Activated naive CD8-positive, alpha-beta T cell treated with anti-CD3 and anti-CD28 coated beads for 36 hours (primary cell): ENCODE results near the gene GRHL3. TPM values are rescaled to one million over a fixed set of nuclear protein-coding genes. Genes with fewer than 3 reads are reported as not detected.

Experiments used
- DNase-seq: peaks from one replicate; pipeline ENCODE4 v3.0.0; 2021
- H3K27ac Mint-ChIP-seq: one replicate; pipeline ENCODE4 v1.8.0; 2022; ENCODE audit warnings: mild to moderate bottlenecking, moderate library complexity, mixed read lengths
- H3K27me3 Mint-ChIP-seq: one replicate; pipeline ENCODE4 v1.8.0; 2022; ENCODE audit warnings: mild to moderate bottlenecking, mixed read lengths
- H3K36me3 Mint-ChIP-seq: one replicate; pipeline ENCODE4 v1.8.0; 2021; ENCODE audit warnings: mild to moderate bottlenecking, mixed read lengths
- H3K4me1 Mint-ChIP-seq: one replicate; pipeline ENCODE4 v1.8.0; 2021; ENCODE audit warnings: mixed read lengths
- H3K4me3 Mint-ChIP-seq: one replicate; pipeline ENCODE4 v1.8.0; 2022; ENCODE audit warnings: mild to moderate bottlenecking, moderate library complexity, mixed read lengths
- H3K9me3 Mint-ChIP-seq: one replicate; pipeline ENCODE4 v1.8.0; 2022; ENCODE audit warnings: mixed read lengths
- total RNA-seq, 2 experiments: library from RNA; stranded (reverse); gene quantifications; one replicate each; pipeline ENCODE4 v1.2.3, GENCODE V29; 2021

Gene GRHL3
- total RNA-seq, 2 experiments from 2014 or later, result not detected

DNA sequence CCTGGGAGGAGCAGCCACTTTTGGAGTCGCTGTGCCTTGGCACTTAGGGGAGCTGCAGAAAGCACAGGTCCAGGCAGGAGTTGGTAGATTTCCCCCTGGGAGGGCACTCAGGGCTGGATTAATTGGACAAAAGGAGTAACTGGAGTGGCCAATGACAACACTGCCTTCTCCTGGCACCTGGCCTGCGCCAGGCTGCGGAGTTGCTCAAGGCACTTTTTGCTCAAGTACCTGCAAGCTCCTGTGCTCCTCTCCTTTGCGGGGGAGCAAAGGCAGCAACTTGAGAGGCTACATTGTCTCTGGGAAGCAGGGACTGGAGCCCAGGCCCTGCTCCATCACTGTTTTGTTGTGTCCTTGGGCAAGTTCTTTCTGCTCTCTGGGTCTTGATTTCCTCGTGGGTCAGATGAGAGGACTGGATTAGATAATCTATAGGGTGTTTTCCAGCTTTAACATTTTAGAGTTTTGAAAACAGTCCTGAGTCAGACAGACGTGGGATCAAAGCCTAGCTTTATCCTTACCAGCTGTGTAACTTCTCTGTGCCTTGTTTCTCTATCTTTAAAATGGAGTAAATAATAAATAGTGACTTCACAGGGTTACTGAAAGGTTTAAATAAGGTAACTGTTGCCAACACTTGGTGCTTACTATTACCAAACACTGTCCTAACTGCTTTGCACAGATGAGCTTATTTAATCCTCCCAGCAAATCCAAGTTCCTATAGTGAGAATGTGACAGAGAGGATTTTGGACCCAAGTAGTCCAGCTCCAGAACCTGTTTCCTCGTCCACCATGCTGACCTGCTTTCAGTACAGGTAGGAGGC, 18.0 kb upstream of the GRHL3 start:
- H3K4me1 Mint-ChIP-seq, result no peaks in the 10 kb centered on the region
- no peaks in the 10 kb centered on the region for H3K9me3 Mint-ChIP-seq
- DNase-seq, result no peak
- no peaks in the 10 kb centered on the region for H3K36me3 Mint-ChIP-seq
- H3K27ac Mint-ChIP-seq, result no peak overlapping the region
- no peak overlapping the region for H3K4me3 Mint-ChIP-seq
- H3K27me3 Mint-ChIP-seq, result peaks cover 42% of the 10 kb centered on the region

DNA sequence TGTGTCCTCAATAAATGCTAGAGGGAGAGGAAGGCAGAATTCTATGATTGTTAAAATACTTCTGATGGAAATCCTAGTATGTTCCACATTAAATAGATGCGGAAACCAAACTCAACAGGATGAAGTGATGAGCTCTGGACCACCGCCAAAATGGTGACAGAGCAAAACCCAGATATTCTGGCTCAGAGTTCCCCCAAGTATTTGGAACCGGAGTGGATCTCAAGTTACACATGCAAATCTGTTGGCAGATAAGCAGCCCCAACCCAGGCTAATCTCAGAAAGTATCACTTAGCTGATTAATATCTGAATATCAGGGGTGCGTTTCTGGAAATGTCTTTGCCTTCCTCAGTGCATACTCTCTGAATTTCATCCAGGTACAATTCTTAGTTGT, 17.4 kb upstream of the GRHL3 start:
- no peak overlapping the region for H3K27ac Mint-ChIP-seq
- no peak overlapping the region for H3K4me3 Mint-ChIP-seq
- H3K4me1 Mint-ChIP-seq, result no peaks in the 10 kb centered on the region
- H3K27me3 Mint-ChIP-seq, result peaks cover 48% of the 10 kb centered on the region
- no peaks in the 10 kb centered on the region for H3K36me3 Mint-ChIP-seq
- no peak for DNase-seq
- H3K9me3 Mint-ChIP-seq, result no peaks in the 10 kb centered on the region

DNA sequence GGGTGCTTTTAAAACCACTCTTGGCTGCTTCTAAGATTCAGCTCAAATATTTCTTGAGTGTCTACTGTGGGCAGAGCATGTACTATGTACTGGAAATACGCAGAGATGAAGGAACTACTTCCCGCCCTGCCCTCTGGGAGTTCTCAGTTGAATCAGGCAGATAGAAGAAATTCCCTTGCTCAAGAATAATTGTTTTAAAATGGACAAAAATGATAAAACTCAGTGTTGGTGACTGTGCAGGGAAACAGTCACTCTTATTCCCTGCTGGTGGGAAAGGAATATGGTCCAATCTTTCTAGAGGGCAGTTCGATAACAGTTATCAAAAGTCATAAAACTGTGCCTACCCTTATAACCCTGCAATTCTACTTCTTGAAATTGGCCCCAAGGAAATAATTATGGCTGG, 16.9 kb upstream of the GRHL3 start:
- Mint-ChIP-seq H3K27ac (no peak overlapping the region), H3K4me3 (no peak overlapping the region), H3K27me3 (peaks cover 52% of the 10 kb centered on the region), H3K4me1 (no peaks in the 10 kb centered on the region), H3K36me3 (no peaks in the 10 kb centered on the region), H3K9me3 (no peaks in the 10 kb centered on the region)
- DNase-seq, result no peak

DNA sequence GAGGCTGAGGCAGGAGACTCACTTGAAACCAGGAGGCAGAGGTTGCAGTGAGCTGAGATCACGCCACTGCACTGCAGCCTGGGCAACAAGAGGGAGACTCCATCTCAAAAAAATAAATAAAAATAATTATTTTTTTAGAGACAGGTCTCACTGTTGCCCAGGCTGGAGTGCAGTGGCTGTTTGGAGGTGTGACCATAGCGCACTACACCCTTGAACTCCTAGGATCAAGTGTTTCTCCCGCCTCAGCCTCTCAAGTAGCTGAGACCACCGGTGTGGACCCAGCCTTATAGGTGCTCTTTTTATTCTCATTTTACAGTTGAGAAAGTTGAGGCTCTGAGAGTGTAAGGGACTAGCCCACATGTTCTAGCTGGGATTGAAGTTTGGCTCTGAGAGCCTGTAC, 15.6 kb upstream of the GRHL3 start:
- no peaks in the 10 kb centered on the region for H3K9me3 Mint-ChIP-seq
- H3K27ac Mint-ChIP-seq, result no peak overlapping the region
- H3K4me3 Mint-ChIP-seq, result no peak overlapping the region
- no peaks in the 10 kb centered on the region for H3K36me3 Mint-ChIP-seq
- DNase-seq, result no peak
- no peaks in the 10 kb centered on the region for H3K4me1 Mint-ChIP-seq
- H3K27me3 Mint-ChIP-seq, result peaks cover 46% of the 10 kb centered on the region

DNA sequence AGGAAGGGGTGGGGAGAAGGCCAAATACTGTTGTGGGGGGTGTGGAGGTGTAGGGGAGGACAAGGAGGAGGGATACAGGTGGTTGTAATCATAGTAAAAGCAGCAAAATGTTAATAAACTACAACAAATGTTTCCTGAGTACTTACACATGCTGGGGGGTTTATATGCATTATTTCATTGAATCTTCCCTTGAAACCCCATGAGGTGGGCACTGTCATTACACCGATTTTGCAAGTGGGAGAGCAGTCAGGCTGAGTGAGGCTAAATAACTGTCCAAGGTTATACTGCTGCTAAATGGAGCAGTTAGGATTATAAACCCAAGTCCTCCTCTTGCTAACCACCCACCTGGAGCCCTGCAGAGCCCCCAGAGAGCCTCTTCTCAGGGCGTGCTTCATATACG, 14.4 kb upstream of the GRHL3 start:
- peaks cover 41% of the 10 kb centered on the region for H3K27me3 Mint-ChIP-seq
- no peaks in the 10 kb centered on the region for H3K36me3 Mint-ChIP-seq
- no peaks in the 10 kb centered on the region for H3K4me1 Mint-ChIP-seq
- H3K4me3 Mint-ChIP-seq, result no peak overlapping the region
- no peak overlapping the region for H3K27ac Mint-ChIP-seq
- no peak for DNase-seq
- H3K9me3 Mint-ChIP-seq, result no peaks in the 10 kb centered on the region

DNA sequence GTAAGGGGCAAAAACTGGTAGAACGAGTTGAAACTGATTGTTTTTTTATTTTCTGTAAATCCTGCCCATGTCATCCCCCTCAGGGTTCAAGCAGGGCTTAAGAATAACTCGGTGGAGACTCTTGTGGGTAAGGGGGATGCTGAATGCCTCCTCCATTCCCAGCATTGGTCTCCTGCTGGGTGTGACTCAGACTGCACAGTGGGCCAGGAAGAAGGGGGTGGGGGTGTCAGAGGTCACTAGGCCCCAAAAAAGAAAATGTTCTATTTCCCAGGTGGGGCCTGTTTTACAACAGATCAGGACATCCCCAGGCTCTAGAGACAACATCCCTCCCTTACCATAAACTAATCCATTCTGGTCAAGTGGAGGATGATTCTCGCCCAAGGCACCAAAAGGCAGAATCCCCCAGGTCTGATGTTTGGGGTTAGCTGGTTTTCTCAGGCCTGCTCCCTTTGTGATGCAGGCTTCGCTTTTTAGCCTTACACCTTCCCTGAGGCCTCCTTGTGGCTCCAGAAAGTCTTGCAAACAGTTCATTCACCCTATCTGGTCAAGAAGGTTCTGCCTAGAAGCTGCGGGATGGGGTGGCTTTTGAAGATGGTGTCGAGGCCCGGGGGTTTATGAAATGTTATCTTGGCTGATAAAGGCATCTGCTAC, 10.7 kb upstream of the GRHL3 start:
- DNase-seq, result no peak
- Mint-ChIP-seq H3K4me3 (no peak overlapping the region), H3K27ac (no peak overlapping the region), H3K4me1 (peaks cover 2% of the 10 kb centered on the region), H3K27me3 (peaks cover 33% of the 10 kb centered on the region), H3K36me3 (no peaks in the 10 kb centered on the region), H3K9me3 (no peaks in the 10 kb centered on the region)

DNA sequence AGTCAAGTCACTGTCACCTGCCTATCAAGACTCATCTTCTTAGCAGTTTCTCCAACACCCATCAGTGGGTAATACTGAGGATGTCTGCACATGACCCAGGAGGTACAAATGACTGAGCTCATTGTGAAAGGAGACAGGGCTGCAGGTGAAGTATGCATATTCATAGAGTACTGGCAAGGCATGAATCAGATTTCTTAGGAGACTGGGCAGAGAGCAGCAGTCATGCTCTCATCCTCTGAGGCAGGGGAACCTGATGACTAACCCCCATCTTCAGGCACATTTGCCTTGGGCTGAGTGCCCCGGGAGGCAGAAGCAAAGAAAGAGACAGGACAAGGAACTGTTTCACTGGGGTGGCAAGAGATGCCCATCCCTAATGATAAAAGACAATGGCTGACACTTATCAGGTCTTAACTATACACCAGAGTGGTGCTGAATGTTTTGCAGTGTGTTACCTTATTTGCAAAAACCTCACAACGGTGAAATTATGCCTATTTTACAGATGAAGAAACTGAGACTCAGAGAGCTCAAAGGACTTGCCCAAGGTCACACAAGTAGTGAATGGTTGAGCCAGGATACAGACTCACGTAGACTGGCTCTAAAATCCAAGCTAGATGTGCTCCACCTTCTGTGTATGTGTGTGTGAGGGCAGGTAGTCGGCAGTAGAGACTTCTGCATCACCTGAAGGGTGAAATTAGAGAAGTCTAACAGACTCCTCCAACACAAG, 9.2 kb upstream of the GRHL3 start:
- Mint-ChIP-seq H3K36me3 (no peaks in the 10 kb centered on the region), H3K9me3 (no peaks in the 10 kb centered on the region), H3K27ac (no peak overlapping the region), H3K4me3 (no peak overlapping the region), H3K4me1 (peaks cover 2% of the 10 kb centered on the region), H3K27me3 (peaks cover 27% of the 10 kb centered on the region)
- no peak for DNase-seq

DNA sequence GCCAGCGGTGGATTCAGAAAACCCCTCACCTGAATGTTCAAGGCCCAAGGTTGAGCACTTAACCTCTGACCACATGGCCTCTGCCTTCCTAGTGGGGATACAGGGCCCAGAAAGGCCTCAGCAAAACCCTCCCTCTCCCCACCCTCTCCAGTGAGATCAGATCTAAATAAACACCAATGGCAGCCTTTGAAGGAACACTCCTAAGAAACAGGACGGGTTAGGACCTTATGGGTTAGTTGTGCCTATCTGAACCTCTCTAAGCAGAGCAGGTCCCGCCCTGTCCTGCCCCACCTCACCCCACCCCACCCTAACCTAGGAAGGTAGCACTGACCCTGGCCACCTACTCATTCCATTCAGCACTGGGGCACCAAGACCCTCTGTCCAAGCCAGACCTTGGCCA, 7.9 kb upstream of the GRHL3 start:
- Mint-ChIP-seq H3K27ac (no peak overlapping the region), H3K4me3 (no peak overlapping the region), H3K9me3 (no peaks in the 10 kb centered on the region), H3K4me1 (peaks cover 2% of the 10 kb centered on the region), H3K36me3 (no peaks in the 10 kb centered on the region), H3K27me3 (peaks cover 31% of the 10 kb centered on the region)
- DNase-seq, result no peak

DNA sequence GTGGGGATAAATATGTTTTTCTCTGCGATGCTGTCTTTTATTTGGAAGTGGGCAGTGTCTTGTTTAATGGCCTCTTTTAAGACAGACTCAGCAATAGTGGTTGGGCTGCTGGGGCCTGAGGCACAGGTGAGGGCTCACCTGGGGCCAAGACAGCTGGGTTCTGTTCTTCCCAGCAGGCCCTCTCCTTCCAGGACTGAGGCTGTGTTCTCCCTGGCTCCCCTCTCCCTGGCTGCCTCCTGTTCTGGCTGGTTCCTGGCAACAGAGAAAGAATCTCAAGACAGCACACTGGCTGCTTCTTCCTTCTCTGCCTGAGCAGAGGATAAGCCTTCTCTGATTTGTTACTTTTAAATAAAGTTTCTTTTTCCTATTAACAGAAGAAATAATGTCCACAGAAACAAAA, 7.4 kb upstream of the GRHL3 start:
- Mint-ChIP-seq H3K36me3 (no peaks in the 10 kb centered on the region), H3K4me1 (peaks cover 2% of the 10 kb centered on the region), H3K27ac (no peak overlapping the region), H3K27me3 (peaks cover 29% of the 10 kb centered on the region), H3K4me3 (no peak overlapping the region), H3K9me3 (no peaks in the 10 kb centered on the region)
- DNase-seq, result no peak

DNA sequence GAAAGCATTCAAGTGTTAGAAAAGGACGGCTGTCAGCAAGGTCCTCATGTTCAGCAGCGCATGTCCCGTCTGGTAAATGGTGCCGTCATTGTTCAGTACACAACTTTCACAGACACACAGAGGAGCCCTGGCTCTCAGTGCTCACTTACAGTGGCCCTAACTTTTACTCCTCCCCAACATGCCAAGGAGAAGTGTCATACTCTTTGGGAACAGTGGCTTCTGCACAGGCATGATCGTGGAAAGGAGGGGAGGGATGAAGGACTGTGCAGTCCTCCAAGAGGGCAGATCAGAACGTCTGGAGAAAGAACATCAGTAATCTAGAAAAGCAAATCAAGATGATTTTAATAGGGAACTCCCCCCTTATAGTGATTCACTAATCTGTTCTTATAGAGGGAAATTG, 3.8 kb upstream of the GRHL3 start:
- DNase-seq, result no peak
- H3K27ac Mint-ChIP-seq, result no peak overlapping the region
- peaks cover 53% of the 10 kb centered on the region for H3K27me3 Mint-ChIP-seq
- H3K4me3 Mint-ChIP-seq, result no peak overlapping the region
- H3K4me1 Mint-ChIP-seq, result peaks cover 20% of the 10 kb centered on the region
- no peaks in the 10 kb centered on the region for H3K9me3 Mint-ChIP-seq
- no peaks in the 10 kb centered on the region for H3K36me3 Mint-ChIP-seq

DNA sequence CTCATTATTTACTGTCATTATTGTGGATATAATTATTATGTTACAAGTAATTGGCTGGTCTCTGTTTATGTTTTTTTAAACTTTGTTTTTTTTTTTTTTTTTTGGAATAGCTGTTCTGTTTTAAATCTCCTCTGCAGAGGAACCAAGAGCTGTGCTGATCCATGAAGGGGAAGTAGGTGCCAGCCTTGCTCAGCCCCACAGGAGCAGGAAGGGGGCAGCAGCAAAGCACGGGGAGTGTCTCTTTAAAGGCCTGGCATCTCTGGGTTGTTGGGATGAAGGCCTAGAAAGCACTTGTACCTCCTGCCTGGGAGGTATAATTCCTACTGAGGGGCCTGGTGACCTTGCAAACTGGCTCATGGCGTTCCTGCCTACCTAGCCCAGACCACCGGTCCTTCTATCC, 2.5 kb upstream of the GRHL3 start:
- no peaks in the 10 kb centered on the region for H3K9me3 Mint-ChIP-seq
- no peak overlapping the region for H3K4me3 Mint-ChIP-seq
- no peaks in the 10 kb centered on the region for H3K36me3 Mint-ChIP-seq
- peaks cover 31% of the 10 kb centered on the region for H3K4me1 Mint-ChIP-seq
- H3K27ac Mint-ChIP-seq, result no peak overlapping the region
- no peak for DNase-seq
- H3K27me3 Mint-ChIP-seq, result peaks cover 66% of the 10 kb centered on the region

DNA sequence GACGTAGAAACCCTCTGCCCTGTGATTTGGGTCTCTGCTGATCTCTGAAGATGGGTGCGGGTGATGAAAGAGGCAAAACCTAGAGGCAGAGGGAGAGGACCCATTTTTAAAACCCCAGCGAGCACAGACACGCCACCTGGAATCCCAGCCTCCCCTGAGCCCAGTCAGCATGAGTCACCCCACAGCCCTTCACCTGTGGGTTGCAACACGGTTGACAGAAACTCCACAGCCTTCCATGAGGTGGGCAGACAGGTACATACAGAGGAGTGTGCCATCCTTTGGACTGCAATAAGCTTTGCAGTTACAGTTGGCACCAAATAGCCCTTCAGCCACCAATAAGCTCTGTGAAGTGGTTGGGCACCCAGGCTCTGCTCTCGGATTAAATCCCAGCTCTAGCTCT, 2.1 kb upstream of the GRHL3 start:
- DNase-seq, result no peak
- Mint-ChIP-seq H3K36me3 (no peaks in the 10 kb centered on the region), H3K27me3 (peaks cover 66% of the 10 kb centered on the region), H3K27ac (no peak overlapping the region), H3K4me3 (no peak overlapping the region), H3K4me1 (peaks cover 31% of the 10 kb centered on the region), H3K9me3 (no peaks in the 10 kb centered on the region)

DNA sequence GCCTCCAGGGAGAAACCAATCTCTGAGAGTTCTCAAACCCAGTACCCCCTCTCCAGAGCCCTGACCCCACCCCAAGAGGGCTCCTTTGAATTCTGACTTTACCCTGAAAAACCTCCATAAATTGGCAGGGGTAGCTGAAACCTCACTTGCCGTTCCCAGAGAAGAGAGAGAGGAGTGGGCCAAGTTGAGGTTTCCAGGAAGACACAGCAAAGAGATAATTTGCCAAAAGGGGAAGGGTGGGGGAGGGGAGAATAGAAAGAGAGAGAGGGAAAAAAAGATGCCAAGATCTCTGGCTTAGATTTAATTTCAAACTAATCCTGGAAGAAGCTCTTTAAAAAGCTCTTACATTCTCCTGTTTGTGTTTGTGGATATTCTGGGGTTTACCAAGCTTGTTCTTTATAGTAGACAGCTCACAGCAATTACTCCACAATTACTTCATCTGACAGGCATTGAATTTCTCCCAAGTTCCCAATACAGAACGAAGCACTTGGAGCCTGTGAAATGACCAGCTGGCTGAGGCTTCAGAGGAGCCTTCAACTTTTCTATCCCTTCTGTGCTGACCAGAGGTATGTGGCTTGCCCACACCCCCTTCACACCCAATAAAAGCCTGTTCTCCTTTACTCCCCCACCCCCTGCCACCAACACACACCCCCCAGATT, 1.1 kb upstream of the GRHL3 start:
- H3K4me3 Mint-ChIP-seq, result no peak overlapping the region
- no peak for DNase-seq
- H3K27me3 Mint-ChIP-seq, result peaks cover 75% of the 10 kb centered on the region
- H3K36me3 Mint-ChIP-seq, result no peaks in the 10 kb centered on the region
- no peaks in the 10 kb centered on the region for H3K9me3 Mint-ChIP-seq
- H3K27ac Mint-ChIP-seq, result no peak overlapping the region
- peaks cover 34% of the 10 kb centered on the region for H3K4me1 Mint-ChIP-seq

DNA sequence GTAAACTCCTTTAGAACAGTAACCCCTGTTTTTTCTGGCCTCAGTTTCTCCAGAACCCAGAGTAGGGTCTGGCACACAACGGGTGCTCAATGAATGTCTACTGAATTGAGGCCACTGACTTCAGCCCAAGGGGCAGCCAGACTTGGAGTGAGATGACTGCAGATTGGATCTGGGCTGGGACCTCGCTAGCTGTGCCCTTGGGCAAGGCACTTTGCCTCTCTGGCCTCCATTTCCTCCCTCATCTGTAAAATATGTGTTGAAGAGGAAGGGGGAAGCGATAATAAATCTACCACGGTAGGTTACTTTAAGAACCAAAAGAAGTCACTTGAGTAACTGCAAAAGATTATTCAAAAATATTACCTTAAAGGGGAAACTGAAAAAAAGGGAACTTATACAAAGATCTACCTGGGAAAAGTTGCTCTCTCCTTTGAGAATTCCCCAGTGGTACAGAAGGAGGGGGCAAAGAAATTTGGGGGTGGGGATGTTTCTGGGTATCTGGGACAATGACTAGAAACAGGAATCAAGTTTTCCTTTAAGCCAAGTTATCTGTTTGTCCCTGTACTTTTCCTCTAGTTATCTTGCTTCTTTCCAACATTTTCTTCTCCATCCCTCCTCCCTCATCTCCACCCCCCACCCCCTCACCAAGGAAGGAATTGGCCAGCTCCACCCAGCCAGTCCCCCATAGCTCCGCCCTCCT, 394 bp upstream of the GRHL3 start:
- no peaks in the 10 kb centered on the region for H3K9me3 Mint-ChIP-seq
- peaks cover 34% of the 10 kb centered on the region for H3K4me1 Mint-ChIP-seq
- no peak for DNase-seq
- H3K36me3 Mint-ChIP-seq, result no peaks in the 10 kb centered on the region
- H3K27me3 Mint-ChIP-seq, result peaks cover 82% of the 10 kb centered on the region
- no peak overlapping the region for H3K27ac Mint-ChIP-seq
- H3K4me3 Mint-ChIP-seq, result no peak overlapping the region

DNA sequence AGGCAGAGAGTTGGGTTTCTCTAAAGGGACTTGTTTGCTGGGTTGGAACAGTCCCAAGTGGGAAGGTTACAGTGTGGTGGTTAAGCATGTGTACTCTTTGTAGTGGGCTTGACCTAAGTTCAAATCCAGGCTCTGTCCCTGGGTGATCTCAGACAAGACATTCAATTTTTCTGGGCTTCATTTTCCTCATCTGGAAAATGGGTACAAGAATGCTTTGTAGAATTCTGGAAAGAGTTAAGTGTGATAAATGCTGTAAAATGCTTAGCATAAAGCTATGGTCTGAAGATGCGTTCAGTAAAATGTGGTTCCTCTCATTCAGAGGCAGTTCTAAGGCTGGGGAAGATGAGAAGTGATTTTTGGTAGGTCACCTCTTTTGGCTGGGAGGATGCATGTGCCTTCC, 805 bp downstream of the GRHL3 start:
- no peak overlapping the region for H3K27ac Mint-ChIP-seq
- H3K4me3 Mint-ChIP-seq, result no peak overlapping the region
- H3K27me3 Mint-ChIP-seq, result peaks cover 91% of the 10 kb centered on the region
- H3K4me1 Mint-ChIP-seq, result peaks cover 34% of the 10 kb centered on the region
- no peak for DNase-seq
- H3K9me3 Mint-ChIP-seq, result no peaks in the 10 kb centered on the region
- no peaks in the 10 kb centered on the region for H3K36me3 Mint-ChIP-seq
